Neural cell (in vitro differentiated cells): ENCODE results near the gene GLI2. TPM values are rescaled to one million over a fixed set of nuclear protein-coding genes. Genes with fewer than 3 reads are reported as not detected.

ENCODE experiments used
- H2AFZ ChIP-seq: fragments of 200-600, 300-800 bp; sonication (generic), shearing (Covaris generic); 2 replicates; pipeline ENCODE4 v1.6.0; 2014; ENCODE audit warnings: low read depth, mild to moderate bottlenecking, antibody characterized with exemption, low read length, moderate library complexity
- H3F3A ChIP-seq: fragments of 200-600 bp; shearing (Covaris generic); 2 replicates; pipeline ENCODE4 v1.6.1; 2016; ENCODE audit warnings: mild to moderate bottlenecking, moderate library complexity, mixed read lengths, antibody characterized with exemption, low read length; ENCODE audit not compliant: insufficient read depth, poor library complexity, severe bottlenecking
- H3K27ac ChIP-seq: fragments of 200-600, 300-800 bp; sonication (generic), shearing (Covaris generic); 2 replicates; pipeline ENCODE4 v1.5.1; 2014; ENCODE audit warnings: mild to moderate bottlenecking, low read length, moderate library complexity
- H3K27me3 ChIP-seq: fragments of 300-800, 200-600 bp; sonication (generic), shearing (Covaris generic); 2 replicates; pipeline ENCODE4 v1.6.0; 2014; ENCODE audit warnings: mild to moderate bottlenecking, low read depth, low read length, moderate library complexity; ENCODE audit not compliant: insufficient read depth
- H3K36me3 ChIP-seq: fragments of 300-800, 200-600 bp; sonication (generic), shearing (Covaris generic); 2 replicates; pipeline ENCODE4 v1.5.1; 2014; ENCODE audit warnings: mild to moderate bottlenecking, antibody characterized with exemption, low read length, moderate library complexity; ENCODE audit not compliant: insufficient read depth
- H3K4me2 ChIP-seq: fragments of 300-800, 200-600 bp; sonication (generic), shearing (Covaris generic); 2 replicates; pipeline ENCODE4 v1.6.0; 2014; ENCODE audit warnings: mild to moderate bottlenecking, low read length
- H3K4me3 ChIP-seq: fragments of 300-800, 200-600 bp; sonication (generic), shearing (Covaris generic); 2 replicates; pipeline ENCODE4 v1.5.1; 2014; ENCODE audit warnings: mild to moderate bottlenecking, low read length, moderate library complexity
- H3K79me2 ChIP-seq: fragments of 200-600 bp; shearing (Covaris generic); replicated peaks from 2 replicates; pipeline ENCODE4 v1.6.0; 2014; ENCODE audit warnings: mild to moderate bottlenecking, low read length, moderate library complexity; ENCODE audit not compliant: insufficient read depth
- H3K9ac ChIP-seq: fragments of 300-800, 200-600 bp; sonication (generic), shearing (Covaris generic); 2 replicates; pipeline ENCODE4 v1.6.1; 2016; ENCODE audit warnings: mild to moderate bottlenecking, low read length, mixed read lengths
- H3K9me2 ChIP-seq: fragments of 200-600 bp; shearing (Covaris generic); 2 replicates; pipeline ENCODE4 v1.6.1; 2016; ENCODE audit warnings: mild to moderate bottlenecking, low read length, mixed read lengths; ENCODE audit not compliant: insufficient read depth
- H3K9me3 ChIP-seq: fragments of 200-600, 300-800 bp; sonication (generic), shearing (Covaris generic); 2 replicates; pipeline ENCODE4 v1.6.1; 2016; ENCODE audit warnings: mild to moderate bottlenecking, mixed run types, low read length, moderate library complexity, mixed read lengths
- H4K20me1 ChIP-seq: fragments of 200-600 bp; shearing (Covaris generic); 2 replicates; pipeline ENCODE4 v1.6.1; 2016; ENCODE audit warnings: mild to moderate bottlenecking, mixed run types; ENCODE audit not compliant: insufficient read depth
- EP300 ChIP-seq: fragments of 450-650 bp; conservative IDR thresholded peaks from 2 replicates; pipeline ENCODE4 v1.6.1; 2014; ENCODE audit warnings: antibody characterized with exemption, mild to moderate bottlenecking, moderate library complexity; ENCODE audit not compliant: poor library complexity, severe bottlenecking
- EZH2 ChIP-seq: fragments of 200-600, 300-800 bp; shearing (Covaris generic), sonication (generic); IDR thresholded peaks from 2 replicates; pipeline ENCODE4 v1.6.1; 2014; ENCODE audit warnings: antibody characterized with exemption, low read length, borderline replicate concordance, mild to moderate bottlenecking; ENCODE audit not compliant: insufficient read depth, poor library complexity, severe bottlenecking
- POLR2AphosphoS5 ChIP-seq: IDR thresholded peaks from 2 replicates; pipeline ENCODE4 v1.6.1; 2012
- RAD21 ChIP-seq: fragments of 450-650 bp; conservative IDR thresholded peaks from 2 replicates; pipeline ENCODE4 v1.6.1; 2014; ENCODE audit warnings: antibody characterized with exemption, mild to moderate bottlenecking, moderate library complexity
- polyA plus RNA-seq: library from polyadenylated mRNA; depleted of rRNA; stranded (reverse); fragments of >200 nt; gene quantifications from 2 replicates; pipeline ENCODE4 v1.2.3, GENCODE V29; 2014
- TF ChIP-seq, protein P1 (sequence below): IDR thresholded peaks from 2 replicates; pipeline ENCODE4 v1.6.1; 2012; ENCODE audit warnings: borderline replicate concordance
- TF ChIP-seq, protein P2 (sequence below): fragments of 450-650 bp; IDR thresholded peaks from 2 replicates; pipeline ENCODE4 v1.5.1; 2014; ENCODE audit warnings: antibody characterized with exemption, mild to moderate bottlenecking, moderate library complexity; ENCODE audit not compliant: poor library complexity, severe bottlenecking

The GLI2 gene
- polyA plus RNA-seq, 1 donor from 2014 or later = 0.14 TPM

DNA sequence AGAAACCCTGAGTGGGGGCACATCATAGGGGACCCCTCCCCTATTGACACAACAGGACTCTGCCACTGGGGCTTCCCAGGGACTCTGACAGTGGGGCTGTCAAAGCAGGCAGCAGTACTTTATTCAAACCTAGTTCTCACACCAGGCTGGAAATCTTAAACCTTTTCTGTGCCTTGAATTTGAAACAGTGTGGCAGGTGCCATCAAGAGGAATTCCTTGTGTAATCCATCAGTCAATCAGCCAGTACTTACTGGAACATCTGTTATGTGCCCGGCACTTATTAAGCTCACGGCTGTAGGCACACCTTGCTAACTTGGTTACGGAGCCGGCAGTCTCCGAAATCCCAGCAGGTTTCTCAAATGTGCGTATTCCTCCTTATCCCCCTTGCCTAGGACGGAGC lies 12.0 kb downstream of the GLI2 start:
- no peaks in the 10 kb centered on the region for H3K27me3 ChIP-seq
- no peaks in the 10 kb centered on the region for H3F3A ChIP-seq
- no peaks in the 10 kb centered on the region for H3K9me2 ChIP-seq
- no peaks in the 10 kb centered on the region for H4K20me1 ChIP-seq
- no peak overlapping the region for H3K27ac ChIP-seq
- no peaks in the 10 kb centered on the region for H3K36me3 ChIP-seq
- no peak overlapping the region for H3K4me2 ChIP-seq
- H3K4me3 ChIP-seq = no peak overlapping the region
- H2AFZ ChIP-seq = no peak overlapping the region
- no peaks in the 10 kb centered on the region for H3K9me3 ChIP-seq
- no peak overlapping the region for H3K9ac ChIP-seq
- H3K79me2 ChIP-seq = peaks cover 77% of the 10 kb centered on the region
- TF ChIP-seq, protein P1, sequence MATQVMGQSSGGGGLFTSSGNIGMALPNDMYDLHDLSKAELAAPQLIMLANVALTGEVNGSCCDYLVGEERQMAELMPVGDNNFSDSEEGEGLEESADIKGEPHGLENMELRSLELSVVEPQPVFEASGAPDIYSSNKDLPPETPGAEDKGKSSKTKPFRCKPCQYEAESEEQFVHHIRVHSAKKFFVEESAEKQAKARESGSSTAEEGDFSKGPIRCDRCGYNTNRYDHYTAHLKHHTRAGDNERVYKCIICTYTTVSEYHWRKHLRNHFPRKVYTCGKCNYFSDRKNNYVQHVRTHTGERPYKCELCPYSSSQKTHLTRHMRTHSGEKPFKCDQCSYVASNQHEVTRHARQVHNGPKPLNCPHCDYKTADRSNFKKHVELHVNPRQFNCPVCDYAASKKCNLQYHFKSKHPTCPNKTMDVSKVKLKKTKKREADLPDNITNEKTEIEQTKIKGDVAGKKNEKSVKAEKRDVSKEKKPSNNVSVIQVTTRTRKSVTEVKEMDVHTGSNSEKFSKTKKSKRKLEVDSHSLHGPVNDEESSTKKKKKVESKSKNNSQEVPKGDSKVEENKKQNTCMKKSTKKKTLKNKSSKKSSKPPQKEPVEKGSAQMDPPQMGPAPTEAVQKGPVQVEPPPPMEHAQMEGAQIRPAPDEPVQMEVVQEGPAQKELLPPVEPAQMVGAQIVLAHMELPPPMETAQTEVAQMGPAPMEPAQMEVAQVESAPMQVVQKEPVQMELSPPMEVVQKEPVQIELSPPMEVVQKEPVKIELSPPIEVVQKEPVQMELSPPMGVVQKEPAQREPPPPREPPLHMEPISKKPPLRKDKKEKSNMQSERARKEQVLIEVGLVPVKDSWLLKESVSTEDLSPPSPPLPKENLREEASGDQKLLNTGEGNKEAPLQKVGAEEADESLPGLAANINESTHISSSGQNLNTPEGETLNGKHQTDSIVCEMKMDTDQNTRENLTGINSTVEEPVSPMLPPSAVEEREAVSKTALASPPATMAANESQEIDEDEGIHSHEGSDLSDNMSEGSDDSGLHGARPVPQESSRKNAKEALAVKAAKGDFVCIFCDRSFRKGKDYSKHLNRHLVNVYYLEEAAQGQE = no peak
- TF ChIP-seq POLR2AphosphoS5 = peak; percentile 16
- TF ChIP-seq EP300 = peak; percentile 53
- no peak for TF ChIP-seq EZH2

DNA sequence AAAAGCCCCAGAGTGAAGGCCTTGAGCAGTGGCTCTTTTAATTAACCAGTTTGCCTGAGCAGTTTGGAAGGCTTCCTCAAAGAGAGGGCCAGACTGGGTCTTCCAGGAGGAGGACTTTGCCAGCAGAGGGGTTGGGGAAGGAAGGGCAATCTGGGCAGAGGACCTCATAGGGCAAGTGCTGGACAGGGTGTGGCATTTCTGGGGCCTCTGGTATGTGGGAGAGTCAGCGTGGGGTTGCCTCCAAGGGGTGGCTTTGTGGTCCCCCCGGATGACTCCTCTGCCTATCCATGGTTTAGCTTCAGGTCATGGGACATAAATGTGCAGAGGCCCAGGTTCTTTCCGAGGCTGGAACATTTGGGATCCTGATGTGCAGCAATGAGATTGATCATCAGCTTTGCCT lies 12.6 kb downstream of the GLI2 start:
- Histone ChIP-seq H3K9me2 (no peaks in the 10 kb centered on the region), H3F3A (no peaks in the 10 kb centered on the region), H4K20me1 (no peaks in the 10 kb centered on the region), H3K9me3 (no peaks in the 10 kb centered on the region), H2AFZ (no peak overlapping the region), H3K27ac (no peak overlapping the region), H3K9ac (no peak overlapping the region), H3K36me3 (no peaks in the 10 kb centered on the region), H3K27me3 (no peaks in the 10 kb centered on the region), H3K4me3 (no peak overlapping the region), H3K4me2 (no peak overlapping the region), H3K79me2 (peaks cover 80% of the 10 kb centered on the region)
- TF ChIP-seq, protein P2, sequence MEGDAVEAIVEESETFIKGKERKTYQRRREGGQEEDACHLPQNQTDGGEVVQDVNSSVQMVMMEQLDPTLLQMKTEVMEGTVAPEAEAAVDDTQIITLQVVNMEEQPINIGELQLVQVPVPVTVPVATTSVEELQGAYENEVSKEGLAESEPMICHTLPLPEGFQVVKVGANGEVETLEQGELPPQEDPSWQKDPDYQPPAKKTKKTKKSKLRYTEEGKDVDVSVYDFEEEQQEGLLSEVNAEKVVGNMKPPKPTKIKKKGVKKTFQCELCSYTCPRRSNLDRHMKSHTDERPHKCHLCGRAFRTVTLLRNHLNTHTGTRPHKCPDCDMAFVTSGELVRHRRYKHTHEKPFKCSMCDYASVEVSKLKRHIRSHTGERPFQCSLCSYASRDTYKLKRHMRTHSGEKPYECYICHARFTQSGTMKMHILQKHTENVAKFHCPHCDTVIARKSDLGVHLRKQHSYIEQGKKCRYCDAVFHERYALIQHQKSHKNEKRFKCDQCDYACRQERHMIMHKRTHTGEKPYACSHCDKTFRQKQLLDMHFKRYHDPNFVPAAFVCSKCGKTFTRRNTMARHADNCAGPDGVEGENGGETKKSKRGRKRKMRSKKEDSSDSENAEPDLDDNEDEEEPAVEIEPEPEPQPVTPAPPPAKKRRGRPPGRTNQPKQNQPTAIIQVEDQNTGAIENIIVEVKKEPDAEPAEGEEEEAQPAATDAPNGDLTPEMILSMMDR = no peak
- TF ChIP-seq POLR2AphosphoS5 = no peak
- TF ChIP-seq EZH2 = no peak
- TF ChIP-seq, protein P1 = no peak
- TF ChIP-seq RAD21 = no peak
